ENCODE measurements around the gene LRRC71. TPM values are rescaled to one million over a fixed set of nuclear protein-coding genes. Genes with fewer than 3 reads are reported as not detected.

The LRRC71 gene
- total RNA-seq, 4 donors from 2014 or later: not detected

GRCh38 chr1:156896490-156897033 lies 23.9 kb upstream of the LRRC71 start:
- no peak for TF ChIP-seq CTCF (IDR thresholded peaks at IDR 0.05)
- TF ChIP-seq POLR2A (IDR thresholded peaks at IDR 0.05): no peak
- DNase-seq (ENCODE audit: low spot score in 2 of 2): no peak
- H3K4me3 ChIP-seq (ENCODE audit: low read depth, poor library complexity, severe bottlenecking): no peak overlapping the region
- 72 to 74% methylated on average over 16 of the region's 16 CpGs for WGBS, 2 donors
- intact Hi-C loops (cut with DNase I; ENCODE audit: low total_unique reads): no loop called here

- TF ChIP-seq POLR2A (IDR thresholded peaks at IDR 0.05) (no peak), CTCF (IDR thresholded peaks at IDR 0.05) (no peak)
- intact Hi-C loops (cut with DNase I; ENCODE audit: low total_unique reads): no loop called here
- WGBS, 2 donors: 73 to 79% methylated on average over 14 of the region's 14 CpGs
- no peak overlapping the region for H3K4me3 ChIP-seq (ENCODE audit: low read depth, poor library complexity, severe bottlenecking)
- no peak for DNase-seq (ENCODE audit: low spot score in 2 of 2)
Measured at GRCh38 chr1:156897078-156897825, 23.2 kb upstream of the LRRC71 start.

GRCh38 chr1:156898161-156898566 lies 22.3 kb upstream of the LRRC71 start:
- 59% methylated on average over 12 to 13 of the region's 13 CpGs for WGBS, 2 donors
- no peak for DNase-seq (ENCODE audit: low spot score in 2 of 2)
- no peak overlapping the region for H3K4me3 ChIP-seq (ENCODE audit: low read depth, poor library complexity, severe bottlenecking)
- TF ChIP-seq POLR2A (IDR thresholded peaks at IDR 0.05): no peak
- no peak for TF ChIP-seq CTCF (IDR thresholded peaks at IDR 0.05)
- intact Hi-C loops (cut with DNase I; ENCODE audit: low total_unique reads): no loop called here

GRCh38 chr1:156898971-156899664 lies 21.3 kb upstream of the LRRC71 start:
- no peak overlapping the region for H3K4me3 ChIP-seq (ENCODE audit: low read depth, poor library complexity, severe bottlenecking)
- WGBS, 2 donors: 73 to 82% methylated on average over 12 of the region's 12 CpGs
- intact Hi-C loops (cut with DNase I; ENCODE audit: low total_unique reads): no loop called here
- DNase-seq (ENCODE audit: low spot score in 2 of 2): no peak
- TF ChIP-seq POLR2A (IDR thresholded peaks at IDR 0.05) (no peak), CTCF (IDR thresholded peaks at IDR 0.05) (no peak)

GRCh38 chr1:156899956-156900718 lies 20.3 kb upstream of the LRRC71 start:
- DNase-seq (ENCODE audit: low spot score in 2 of 2): no peak
- intact Hi-C loops (cut with DNase I; ENCODE audit: low total_unique reads): no loop called here
- no peak overlapping the region for H3K4me3 ChIP-seq (ENCODE audit: low read depth, poor library complexity, severe bottlenecking)
- WGBS, 2 donors: 56% methylated on average over 12 of the region's 12 CpGs
- TF ChIP-seq CTCF (IDR thresholded peaks at IDR 0.05) (no peak), POLR2A (IDR thresholded peaks at IDR 0.05) (no peak)

Data from lower leg skin (tissue), 4 donors.